Bronchial epithelial cell (primary cell): Measurements from ENCODE around the gene ZNF280A. TPM values are rescaled to one million over a fixed set of nuclear protein-coding genes. Genes with fewer than 3 reads are reported as not detected.

Experiments used
- DNase-seq: peaks from one replicate; pipeline ENCODE4 v3.0.0-alpha.2; 2010; ENCODE audit warnings: low read depth
- FAIRE-seq: peaks from 2 replicates; lab custom pipeline; 2011; peaks lifted over from hg19 to GRCh38; lab: Jason Lieb, UNC
- H3K27me3 ChIP-seq: 2 replicates; pipeline ENCODE4 v1.5.1; 2011; ENCODE audit warnings: low read length; ENCODE audit not compliant: control insufficient read depth, insufficient read depth
- H3K36me3 ChIP-seq: 2 replicates; pipeline ENCODE4 v1.5.1; 2011; ENCODE audit warnings: low read length; ENCODE audit not compliant: control insufficient read depth, insufficient read depth
- H3K4me3 ChIP-seq: 2 replicates; pipeline ENCODE4 v1.5.1; 2011; ENCODE audit warnings: mild to moderate bottlenecking, low read depth, low read length, control low read depth
- total RNA-seq: library from RNA; depleted of rRNA; stranded (reverse); fragments of >200 nt; gene quantifications from 2 replicates; pipeline ENCODE4 v1.2.1, GENCODE V29; 2014
- TF ChIP-seq, protein P1 (sequence below): IDR thresholded peaks from 2 replicates; pipeline ENCODE4 v1.5.1; 2011; ENCODE audit warnings: mild to moderate bottlenecking, moderate library complexity, low read length, control low read depth, inconsistent platforms; ENCODE audit not compliant: insufficient read depth, severe bottlenecking

ZNF280A gene
- total RNA-seq, 1 donor from 2014 or later: not detected

- FAIRE-seq: no peak
Observed at GRCh38 chr22:22553141-22553540, 33.1 kb upstream of the ZNF280A start.

GRCh38 chr22:22552630-22553029 lies 32.6 kb upstream of the ZNF280A start:
- FAIRE-seq: no peak
- no peak overlapping the region for H3K4me3 ChIP-seq
- TF ChIP-seq, protein P1, sequence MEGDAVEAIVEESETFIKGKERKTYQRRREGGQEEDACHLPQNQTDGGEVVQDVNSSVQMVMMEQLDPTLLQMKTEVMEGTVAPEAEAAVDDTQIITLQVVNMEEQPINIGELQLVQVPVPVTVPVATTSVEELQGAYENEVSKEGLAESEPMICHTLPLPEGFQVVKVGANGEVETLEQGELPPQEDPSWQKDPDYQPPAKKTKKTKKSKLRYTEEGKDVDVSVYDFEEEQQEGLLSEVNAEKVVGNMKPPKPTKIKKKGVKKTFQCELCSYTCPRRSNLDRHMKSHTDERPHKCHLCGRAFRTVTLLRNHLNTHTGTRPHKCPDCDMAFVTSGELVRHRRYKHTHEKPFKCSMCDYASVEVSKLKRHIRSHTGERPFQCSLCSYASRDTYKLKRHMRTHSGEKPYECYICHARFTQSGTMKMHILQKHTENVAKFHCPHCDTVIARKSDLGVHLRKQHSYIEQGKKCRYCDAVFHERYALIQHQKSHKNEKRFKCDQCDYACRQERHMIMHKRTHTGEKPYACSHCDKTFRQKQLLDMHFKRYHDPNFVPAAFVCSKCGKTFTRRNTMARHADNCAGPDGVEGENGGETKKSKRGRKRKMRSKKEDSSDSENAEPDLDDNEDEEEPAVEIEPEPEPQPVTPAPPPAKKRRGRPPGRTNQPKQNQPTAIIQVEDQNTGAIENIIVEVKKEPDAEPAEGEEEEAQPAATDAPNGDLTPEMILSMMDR: no peak
- no peaks in the 10 kb centered on the region for H3K36me3 ChIP-seq
- DNase-seq: no peak
- no peaks in the 10 kb centered on the region for H3K27me3 ChIP-seq

More at GRCh38 chr22:22553141-22553540, 33.1 kb upstream of the ZNF280A start:
- Histone ChIP-seq H3K27me3 (no peaks in the 10 kb centered on the region), H3K4me3 (no peak overlapping the region), H3K36me3 (no peaks in the 10 kb centered on the region)
- DNase-seq: no peak
- TF ChIP-seq, protein P1: no peak

GRCh38 chr22:22550789-22551434 lies 30.8 kb upstream of the ZNF280A start:
- DNase-seq (no peak), FAIRE-seq (no peak)
- Histone ChIP-seq H3K36me3 (no peaks in the 10 kb centered on the region), H3K27me3 (no peaks in the 10 kb centered on the region), H3K4me3 (no peak overlapping the region)
- TF ChIP-seq, protein P1: no peak

- TF ChIP-seq, protein P1: no peak
- H3K27me3 ChIP-seq: no peaks in the 10 kb centered on the region
- H3K36me3 ChIP-seq: no peaks in the 10 kb centered on the region
- DNase-seq (no peak), FAIRE-seq (no peak)
- no peak overlapping the region for H3K4me3 ChIP-seq
Observed at GRCh38 chr22:22548910-22549309, 28.8 kb upstream of the ZNF280A start.

DNA sequence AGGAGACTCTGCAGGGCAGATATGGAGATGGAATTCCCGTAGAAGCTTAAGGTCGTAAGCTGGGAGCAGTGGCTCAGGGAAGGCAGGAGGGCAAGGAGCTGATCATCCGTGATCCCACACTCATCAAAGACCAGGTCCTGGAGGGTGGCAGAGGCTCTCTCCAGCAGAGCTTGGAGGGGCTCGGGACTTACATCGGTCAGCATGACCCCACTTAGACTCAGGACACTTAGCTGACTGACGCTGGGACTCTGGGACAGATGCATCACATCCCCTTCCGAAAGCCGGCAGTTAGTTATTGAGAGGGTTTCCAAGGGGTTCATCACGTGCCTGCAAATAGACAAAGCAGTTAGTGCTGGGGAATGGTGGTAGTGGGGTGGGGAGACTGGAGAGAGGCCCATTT lies 28.2 kb upstream of the ZNF280A start:
- DNase-seq (no peak), FAIRE-seq (peak; percentile 93)
- H3K27me3 ChIP-seq: no peaks in the 10 kb centered on the region
- no peak overlapping the region for H3K4me3 ChIP-seq
- H3K36me3 ChIP-seq: no peaks in the 10 kb centered on the region
- TF ChIP-seq, protein P1: no peak

DNA sequence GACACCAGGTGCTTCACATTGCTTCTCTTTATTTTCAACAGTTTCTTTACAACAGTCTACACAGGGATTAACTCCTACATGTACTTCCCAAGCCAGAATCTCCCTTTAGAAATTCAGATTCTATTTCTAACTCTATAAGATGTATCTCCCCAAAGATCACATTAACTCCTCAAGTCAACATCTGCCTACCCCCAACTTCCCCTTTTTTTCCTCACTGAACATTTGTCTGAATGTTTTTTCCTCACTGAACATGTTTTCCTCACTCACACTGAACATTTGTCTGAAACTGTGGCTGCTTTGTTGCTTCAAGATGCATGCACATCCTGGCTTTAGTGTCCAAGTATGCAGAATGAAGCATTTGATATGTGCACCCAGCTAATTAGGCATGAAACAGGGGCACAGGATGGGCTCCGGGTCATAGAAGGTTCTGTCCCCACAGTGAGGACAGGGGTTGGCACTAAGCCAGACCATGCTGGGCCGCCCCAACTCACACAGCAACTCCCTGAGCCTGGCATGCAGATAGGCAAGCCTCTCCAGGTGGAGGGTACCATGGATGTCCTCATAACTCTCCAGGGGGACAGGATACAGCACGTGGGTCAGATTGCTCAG lies 27.7 kb upstream of the ZNF280A start:
- Histone ChIP-seq H3K27me3 (no peaks in the 10 kb centered on the region), H3K4me3 (no peak overlapping the region), H3K36me3 (no peaks in the 10 kb centered on the region)
- TF ChIP-seq, protein P1: no peak
- FAIRE-seq (no peak), DNase-seq (no peak)
